RPMI7951 (cell line): ENCODE measurements around the gene STAC3. TPM values are rescaled to one million over a fixed set of nuclear protein-coding genes. Genes with fewer than 3 reads are reported as not detected.

ENCODE experiments used
- DNase-seq: peaks from one replicate; pipeline ENCODE4 v3.0.0-alpha.2; 2012; ENCODE audit warnings: low read depth
- total RNA-seq: library from RNA; depleted of rRNA; stranded (reverse); fragments of >200 nt; shearing (Covaris generic); gene quantifications from 2 replicates; pipeline ENCODE4 v1.2.3, GENCODE V29; 2014

The STAC3 gene
- total RNA-seq, 1 experiment from 2014 or later = 0.84 TPM

GRCh38 chr12:57236201-57236924 lies 14.6 kb downstream of the STAC3 start:
- no peak for DNase-seq

GRCh38 chr12:57235728-57236131 lies 15.3 kb downstream of the STAC3 start:
- no peak for DNase-seq

GRCh38 chr12:57235017-57235727 lies 15.8 kb downstream of the STAC3 start:
- DNase-seq = no peak

GRCh38 chr12:57234571-57235016 lies 16.4 kb downstream of the STAC3 start:
- no peak for DNase-seq

GRCh38 chr12:57234233-57234570 lies 16.8 kb downstream of the STAC3 start:
- no peak for DNase-seq

GRCh38 chr12:57233357-57234232 lies 17.4 kb downstream of the STAC3 start:
- no peak for DNase-seq

GRCh38 chr12:57232156-57232756 lies 18.7 kb downstream of the STAC3 start:
- no peak for DNase-seq

GRCh38 chr12:57231276-57232021 lies 19.5 kb downstream of the STAC3 start:
- no peak for DNase-seq

GRCh38 chr12:57230381-57231155 lies 20.4 kb downstream of the STAC3 start:
- DNase-seq = no peak

GRCh38 chr12:57229634-57230380 lies 21.2 kb downstream of the STAC3 start, which contains the start of gene SHMT2:
SHMT2 (plus strand) TSS chr12:57229711; CDS start chr12:57229779, 68 bp downstream.
- peak; percentile 90 for DNase-seq

GRCh38 chr12:57229046-57229633 lies 21.8 kb downstream of the STAC3 start:
- peak; percentile 41 for DNase-seq

GRCh38 chr12:57227315-57228115 lies 23.5 kb downstream of the STAC3 start:
- no peak for DNase-seq

- DNase-seq = no peak
These were observed 24.2 kb downstream of the STAC3 start for GRCh38 chr12:57226588-57227314.

- DNase-seq = no peak
These were observed 25.2 kb downstream of the STAC3 start for GRCh38 chr12:57225680-57226210.

- no peak for DNase-seq
These were observed 25.9 kb downstream of the STAC3 start for GRCh38 chr12:57224973-57225679.

- no peak for DNase-seq
These were observed 26.6 kb downstream of the STAC3 start for GRCh38 chr12:57224278-57224972.
